GM21786 (cell line): Measurements from ENCODE around the gene TBC1D21.

ENCODE experiments used
- ATAC-seq: cut with Tn5 transposase; IDR thresholded peaks from one replicate; pipeline ENCODE4 v1.9.1; 2021; ENCODE audit not compliant: unreplicated experiment

TBC1D21 gene

DNA sequence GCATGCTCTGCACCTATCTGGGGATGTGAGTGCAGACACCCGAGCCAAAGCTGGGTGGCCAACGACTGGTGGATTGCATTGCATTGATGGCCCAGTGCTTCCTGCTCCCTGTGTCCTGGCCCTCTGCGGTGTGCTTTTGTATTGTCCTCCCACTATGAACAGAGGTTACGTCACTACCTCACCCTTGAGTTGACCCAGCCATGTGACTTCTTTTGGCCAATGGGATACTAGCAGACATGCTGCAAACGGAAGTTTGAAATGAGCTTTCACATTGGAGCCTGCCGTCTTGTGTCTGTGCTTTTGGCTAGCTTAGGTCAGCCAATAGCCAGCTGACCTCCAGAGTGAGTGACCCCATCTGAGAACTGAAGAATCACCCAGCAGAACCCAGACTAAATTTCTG is 15.3 kb upstream of the TBC1D21 start:
- no peak for ATAC-seq

DNA sequence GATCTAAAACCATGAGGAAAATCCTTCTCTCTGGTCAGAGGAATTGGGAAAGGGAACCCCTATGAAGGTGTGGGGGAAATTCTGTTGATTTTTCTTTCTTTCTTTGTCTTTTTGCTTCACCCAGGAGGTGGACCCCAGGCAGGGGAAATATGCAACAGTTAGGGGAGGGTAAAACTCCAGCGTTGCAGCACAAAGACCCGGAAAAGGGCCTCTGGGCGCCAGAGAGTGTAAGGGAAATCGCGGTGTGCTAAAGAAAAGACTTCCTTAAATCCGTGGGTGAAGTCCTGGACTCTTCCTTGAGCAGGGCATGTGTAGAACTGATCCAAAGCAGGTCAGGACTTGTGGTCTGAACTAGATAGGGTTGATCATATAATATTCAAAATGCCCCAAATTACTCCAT is 11.1 kb upstream of the TBC1D21 start:
- no peak for ATAC-seq

DNA sequence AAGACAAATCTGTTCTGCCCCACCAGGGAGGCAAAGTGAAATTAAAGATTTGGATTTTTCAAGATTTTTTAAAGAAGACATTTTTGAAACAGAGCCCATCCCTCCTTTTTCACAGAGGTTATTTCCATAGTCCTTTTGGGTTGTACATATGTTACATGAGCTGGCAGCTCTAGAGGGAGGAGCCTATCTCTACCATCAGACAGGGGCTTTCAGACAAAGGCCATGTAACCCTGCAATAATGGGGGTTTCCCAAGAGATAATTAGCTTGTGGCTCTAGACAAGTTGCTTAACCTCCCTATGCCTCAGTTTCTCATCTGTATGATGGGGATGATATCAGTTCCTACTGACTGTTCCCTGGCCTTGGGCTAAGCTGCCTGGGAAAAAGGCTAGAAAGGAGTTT is 8.0 kb upstream of the TBC1D21 start:
- no peak for ATAC-seq

DNA sequence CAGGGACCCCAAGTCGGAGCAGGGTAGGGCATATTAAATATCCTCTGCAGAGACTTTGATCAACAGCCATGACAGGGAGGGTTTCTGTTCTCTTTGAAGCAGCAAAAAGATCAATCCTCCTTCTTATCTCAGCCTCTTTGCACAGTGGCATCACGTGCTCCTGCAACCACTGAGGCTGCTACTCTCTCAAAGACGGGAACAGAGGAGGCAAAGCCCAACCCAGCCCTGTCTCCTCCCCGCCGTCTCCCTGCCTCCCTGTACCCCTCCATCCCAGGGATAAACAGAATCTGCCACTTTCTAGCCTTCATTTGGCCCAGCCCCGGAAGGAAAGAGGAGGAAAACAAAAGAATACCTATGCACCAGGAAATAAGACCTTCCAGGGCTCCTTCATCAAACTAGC is 7.5 kb upstream of the TBC1D21 start:
- no peak for ATAC-seq

DNA sequence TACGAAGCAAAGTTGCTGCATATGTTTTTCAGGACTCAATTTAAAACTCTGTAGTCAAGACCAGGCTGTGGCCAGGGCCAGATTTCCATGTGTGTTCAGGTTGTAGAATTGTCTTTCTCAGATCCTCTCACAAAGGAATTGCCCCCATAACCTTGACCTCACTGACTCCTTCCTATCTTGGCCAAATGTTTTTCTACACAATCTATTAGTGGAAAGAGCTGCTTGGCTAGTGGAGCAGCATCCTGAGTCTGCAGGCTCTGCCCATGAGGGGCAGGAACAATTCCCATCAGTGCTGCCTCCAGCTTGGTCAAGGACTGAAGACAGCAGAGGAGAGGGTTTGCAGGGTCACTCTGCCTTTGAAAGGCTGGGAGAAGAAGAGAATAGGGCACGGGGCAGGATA is 6.9 kb upstream of the TBC1D21 start:
- no peak for ATAC-seq

DNA sequence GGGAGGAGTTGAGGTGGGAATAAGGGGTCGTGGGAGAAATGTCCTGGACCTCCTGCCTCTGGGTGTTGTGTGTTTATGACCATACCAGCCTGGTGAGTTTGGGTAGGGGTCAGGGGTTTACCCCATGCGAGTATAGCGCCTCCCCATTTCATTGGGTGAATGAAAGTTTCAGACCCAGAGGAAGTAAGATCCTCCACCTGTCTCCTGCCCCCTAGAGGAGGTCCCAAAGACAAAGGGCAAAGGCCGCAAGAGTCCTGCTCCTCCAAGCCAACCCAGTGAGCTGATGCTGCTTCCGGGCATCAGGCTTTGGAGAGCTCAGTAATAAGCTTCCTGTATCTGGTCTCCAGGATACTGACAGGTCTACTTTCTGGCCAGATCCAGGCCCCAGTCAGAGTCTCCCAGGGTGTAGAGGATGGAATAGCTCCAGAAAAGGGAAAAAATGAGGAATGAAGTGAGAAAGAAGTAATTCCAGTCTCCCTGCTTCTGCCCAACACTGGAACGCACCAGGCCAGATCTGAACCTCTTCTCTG is 6.4 kb upstream of the TBC1D21 start:
- no peak for ATAC-seq

DNA sequence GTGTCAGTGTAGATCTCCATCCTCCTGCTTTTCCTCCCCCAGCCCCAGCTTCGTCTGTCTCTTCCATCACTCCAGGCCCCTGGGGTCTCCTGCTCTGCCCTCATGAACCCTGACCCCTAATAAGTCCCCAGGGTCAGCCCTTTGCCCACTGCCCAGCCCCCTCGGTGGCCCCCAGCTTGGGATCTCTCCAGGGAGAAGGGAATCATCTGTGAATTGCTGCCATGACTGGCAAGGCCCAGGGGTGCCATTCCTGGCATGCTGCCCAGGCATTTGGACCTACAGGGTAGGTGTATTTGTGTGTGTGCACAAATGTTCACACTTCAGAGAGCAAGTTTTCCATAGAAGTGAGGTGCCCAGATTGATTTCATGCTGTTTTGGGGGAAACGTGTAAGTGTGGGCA is 5.9 kb upstream of the TBC1D21 start:
- ATAC-seq: no peak

DNA sequence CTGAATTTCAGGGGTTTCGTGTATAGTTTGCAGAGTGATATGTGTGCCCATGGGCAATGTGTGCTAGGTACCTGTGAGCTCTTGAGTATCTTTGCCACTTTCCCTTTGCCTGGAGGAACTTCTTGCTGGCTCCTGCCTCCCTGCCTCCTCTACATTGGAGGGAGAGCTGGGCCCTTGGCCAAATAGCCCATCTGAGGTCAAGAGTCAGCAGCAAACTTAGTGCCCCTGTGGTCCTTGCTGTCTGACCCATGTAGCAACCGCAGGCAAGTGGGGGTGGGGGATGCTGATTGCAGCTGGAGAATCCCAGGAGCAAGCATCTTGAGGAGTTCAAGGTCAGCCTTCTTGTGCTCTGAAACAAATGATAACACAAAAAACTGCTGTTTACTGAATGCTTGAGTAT is 5.4 kb upstream of the TBC1D21 start:
- ATAC-seq: no peak

DNA sequence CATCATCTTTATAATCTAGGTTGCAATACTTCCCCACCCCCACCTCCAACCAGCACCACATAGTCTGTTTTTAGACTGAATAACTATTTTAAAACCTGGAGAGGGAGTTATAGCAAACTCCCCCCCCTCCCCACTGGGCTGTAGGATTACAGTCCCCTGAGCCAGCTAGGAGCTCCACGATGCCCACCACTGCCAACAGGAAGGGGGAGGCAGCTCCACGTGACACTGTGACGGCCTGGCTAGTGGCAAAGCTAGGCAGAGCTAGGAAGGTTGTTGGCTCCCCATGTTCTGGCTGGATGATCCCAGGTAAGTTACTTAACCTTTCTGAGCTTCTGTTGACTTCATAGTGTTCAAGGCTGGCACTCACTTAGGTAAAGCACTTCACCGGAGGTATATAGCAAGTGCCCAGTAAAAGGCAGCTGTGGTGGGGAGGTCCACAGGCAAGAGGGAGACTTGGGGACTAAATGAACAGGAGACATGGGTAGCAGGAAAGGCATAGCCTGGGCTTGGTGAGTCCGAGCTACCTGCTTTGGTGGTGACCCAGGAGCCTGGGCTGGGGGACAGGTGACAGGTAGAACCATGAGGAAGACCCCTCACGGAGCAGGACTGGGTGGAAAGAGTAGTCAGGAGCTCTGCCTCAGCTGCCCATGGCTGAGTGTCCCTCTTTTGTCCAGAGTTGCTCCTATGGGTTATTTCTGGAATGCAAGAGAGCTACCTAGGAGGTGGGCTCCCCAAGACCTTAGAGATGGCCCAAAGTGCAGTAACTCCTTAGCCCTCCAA is 4.0 kb upstream of the TBC1D21 start:
- no peak for ATAC-seq

DNA sequence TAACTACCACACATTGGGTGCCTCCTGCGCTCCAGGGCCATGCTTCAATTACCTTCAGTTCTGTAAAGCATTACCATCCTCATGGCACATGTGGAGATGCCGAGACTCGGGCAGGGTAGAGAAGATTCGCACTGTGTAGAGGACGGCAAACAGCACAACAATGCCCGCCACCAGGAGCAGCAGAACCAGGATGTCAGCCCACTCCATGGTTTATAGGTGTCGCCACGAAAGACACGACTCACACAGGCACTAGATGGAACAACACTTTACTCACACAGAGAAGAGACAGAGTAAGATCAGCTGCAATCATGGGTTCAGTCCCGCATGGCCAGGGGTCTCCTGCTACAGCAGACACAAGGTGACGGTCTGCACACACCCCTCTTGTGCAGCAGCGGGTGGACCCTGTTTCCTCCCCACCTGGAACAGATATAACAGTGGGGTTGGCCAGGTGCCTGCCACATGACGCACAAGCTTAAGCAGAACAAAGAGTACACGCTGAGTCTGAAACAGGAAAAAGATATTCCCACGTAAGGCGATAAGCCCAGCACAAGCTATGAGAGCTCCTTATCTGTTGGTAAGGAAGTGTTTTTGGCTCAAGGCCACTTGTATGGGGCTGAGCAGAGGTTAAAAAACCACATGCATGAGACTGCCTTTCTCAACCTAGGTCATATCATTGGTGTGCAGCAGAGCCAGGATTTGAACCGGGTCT is 2.5 kb upstream of the TBC1D21 start:
- ATAC-seq: no peak

DNA sequence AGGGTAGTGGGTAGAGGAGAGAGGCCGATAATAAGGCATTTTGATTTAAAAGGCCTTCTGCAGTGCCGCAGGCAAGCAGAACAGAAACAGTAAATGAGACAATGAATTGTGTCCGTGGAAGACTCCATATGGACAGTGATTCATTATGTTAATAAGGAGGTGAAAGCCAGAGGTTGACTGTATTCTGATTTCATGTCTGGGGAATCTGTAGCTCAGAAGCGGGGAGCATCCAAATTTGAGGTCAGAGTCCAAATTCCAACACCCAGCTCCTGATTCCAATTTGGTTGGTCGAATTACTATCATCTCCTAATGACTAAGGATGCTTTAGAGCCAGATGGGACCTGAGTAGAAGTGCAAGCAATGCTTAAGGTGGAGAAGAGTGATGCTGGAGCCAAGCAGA is 1.0 kb upstream of the TBC1D21 start:
- no peak for ATAC-seq

DNA sequence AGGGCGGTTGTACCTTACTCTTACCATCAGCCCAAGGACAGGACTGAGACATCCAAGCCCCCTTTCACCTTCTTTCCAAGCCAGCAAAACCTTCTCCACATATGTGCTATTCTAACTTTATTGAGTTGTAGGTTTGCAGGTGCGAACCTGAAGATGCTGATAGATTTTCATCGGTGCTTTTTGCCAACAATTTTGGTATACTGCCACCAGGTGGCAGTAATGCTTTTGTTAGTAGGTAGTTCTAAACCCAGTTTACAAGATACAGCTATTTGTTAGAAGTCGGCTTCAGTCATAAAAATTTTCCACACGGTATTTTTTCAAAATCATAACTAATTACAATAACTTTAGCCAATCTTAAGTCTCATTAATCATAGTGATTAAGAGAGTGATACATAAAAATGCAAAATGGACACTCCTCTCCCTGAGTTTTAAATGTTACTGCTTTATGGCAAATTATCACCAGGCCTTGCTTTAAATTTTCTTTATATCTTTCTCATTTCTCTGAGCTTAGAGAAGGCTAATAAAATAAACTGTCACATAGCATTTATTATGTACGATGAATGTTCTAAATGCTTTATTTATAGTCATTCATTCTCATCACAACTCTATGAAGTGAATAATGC is 636 bp downstream of the TBC1D21 start:
- no peak for ATAC-seq

DNA sequence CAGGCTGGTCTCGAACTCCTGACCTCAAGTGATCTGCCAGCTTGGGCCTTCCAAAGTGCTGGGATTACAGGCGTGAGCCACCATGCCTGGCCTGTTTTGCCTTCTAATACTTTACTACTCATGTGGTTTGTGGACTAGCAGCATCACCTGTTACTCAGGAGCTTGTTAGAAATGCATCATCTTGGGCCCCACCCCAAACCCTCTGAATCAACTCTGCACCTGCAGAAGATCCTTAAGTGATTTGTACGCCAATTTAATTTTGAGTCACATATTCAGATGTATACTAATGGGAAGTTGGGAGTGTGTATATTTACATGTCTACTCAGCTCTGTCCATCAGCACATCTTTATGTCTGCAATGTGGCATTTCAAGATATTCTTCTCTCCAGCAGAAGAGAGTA is 6.1 kb downstream of the TBC1D21 start:
- no peak for ATAC-seq

DNA sequence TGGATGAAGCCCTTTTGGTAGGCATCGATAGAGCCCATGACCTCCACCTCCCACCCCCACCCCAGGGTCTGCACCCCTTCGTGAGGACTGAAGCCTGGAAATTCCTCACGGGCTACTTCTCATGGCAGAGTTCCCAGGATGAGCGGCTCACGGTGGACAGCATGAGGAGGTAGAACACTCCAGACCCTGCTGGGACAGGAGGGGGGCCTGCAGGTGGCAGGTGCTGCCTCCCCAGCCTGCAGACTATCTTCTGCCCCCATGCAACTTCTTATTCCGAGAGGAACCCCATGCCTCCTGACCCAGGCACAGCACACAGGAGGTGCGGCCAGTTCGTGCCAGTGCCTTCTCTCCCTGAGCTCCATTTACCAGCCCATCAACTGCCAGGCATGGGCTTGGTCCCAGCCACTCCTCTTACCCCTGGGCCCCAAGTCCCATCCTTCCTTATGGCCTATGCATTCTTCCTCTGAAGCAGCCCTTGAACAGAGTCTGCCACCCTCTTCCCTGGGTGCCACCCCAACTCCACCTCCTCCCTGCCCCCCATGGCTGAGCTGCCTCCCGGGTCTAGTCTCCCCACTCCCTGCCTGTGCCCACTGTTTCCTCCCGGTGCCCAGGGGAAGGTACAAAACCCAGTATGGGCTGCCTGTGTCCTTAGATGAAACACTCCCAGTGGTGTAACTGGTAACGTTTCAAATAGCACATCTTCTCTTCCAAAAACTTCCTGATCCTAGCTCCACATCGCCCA is 8.4 kb downstream of the TBC1D21 start:
- ATAC-seq: no peak

DNA sequence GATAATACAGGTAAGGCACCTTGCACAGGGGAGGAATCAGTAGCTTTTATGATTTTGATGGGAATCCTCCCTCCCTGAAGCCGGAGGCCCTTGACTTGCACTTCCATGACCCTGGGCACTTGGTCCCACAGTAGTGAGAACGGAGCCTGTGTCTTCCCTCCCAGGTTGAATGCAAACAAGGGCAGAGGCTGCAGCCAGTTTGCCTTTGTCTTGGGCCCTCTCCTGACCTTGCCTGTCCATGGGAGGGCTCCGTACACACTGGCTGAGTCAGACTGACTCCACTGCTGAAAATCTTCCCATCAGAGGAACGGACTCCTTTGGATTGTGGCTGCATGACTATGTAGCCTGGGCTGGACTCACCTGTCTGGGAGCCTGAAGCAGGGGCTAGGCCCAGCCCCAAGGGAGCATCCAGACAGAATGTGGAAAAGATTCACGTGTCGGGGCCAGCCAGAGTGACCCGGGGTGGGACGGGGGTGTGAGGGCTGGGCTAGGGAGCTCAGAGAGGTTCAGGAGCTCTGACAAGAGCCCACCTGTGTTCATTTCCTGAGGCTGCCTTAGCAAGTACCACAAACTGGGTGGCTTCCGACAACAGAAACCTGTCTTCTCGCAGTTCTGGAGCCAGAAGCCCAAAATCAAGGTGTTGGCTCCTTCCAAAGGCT is 9.5 kb downstream of the TBC1D21 start:
- ATAC-seq: no peak

DNA sequence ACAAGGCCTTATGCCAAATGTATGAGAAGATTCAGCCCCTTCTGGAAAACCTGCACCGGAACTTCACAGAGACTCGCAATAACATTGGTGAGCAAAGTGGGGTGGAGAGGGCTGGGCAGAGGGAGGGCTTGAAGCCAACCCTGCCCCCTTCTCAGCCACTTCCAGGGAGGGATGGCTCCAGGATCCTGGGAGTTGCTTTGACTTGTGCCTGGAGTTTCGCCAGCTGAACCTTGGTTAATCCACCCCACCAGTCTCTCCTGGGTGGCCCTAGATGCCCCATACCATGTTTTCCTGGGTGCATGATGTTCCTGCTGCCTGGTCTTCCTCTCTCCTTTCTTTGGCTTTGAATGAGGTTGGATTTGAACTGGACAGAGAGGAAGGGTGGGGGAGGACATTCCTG is 10.8 kb downstream of the TBC1D21 start:
- ATAC-seq: no peak

DNA sequence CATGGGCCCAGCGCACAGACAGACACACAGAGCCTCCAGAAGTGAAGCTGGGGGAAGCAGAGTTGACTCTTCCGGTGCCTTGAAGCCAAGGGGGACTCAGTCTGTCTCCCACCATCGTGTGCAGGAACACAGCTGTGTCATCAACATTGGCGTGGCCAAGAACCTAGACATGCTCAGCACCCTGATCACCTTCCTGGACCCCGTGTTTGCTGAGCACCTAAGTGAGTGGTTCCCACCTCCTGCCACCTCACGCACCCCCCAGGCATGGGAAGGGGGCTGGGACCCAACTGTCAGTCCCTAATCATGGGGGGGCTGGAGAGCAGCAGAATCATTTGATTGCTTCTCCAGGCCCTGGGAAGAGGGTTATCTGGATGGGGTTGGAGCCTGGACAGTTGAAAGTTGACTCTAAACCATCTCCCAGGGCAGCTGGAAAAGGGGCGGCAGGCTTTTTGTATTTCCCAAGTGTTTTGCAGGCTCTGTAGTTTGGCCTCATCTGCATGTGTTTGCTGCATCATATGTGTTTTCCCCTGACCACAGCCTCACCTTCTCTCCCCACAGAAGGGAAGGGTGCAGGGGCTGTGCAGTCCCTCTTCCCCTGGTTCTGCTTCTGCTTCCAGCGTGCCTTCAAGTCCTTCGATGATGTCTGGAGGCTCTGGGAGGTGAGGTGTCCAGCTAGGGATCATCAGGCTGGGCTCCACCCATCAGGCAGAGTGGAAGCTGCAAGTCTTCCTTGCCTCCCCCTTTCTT is 12.8 kb downstream of the TBC1D21 start:
- no peak for ATAC-seq

DNA sequence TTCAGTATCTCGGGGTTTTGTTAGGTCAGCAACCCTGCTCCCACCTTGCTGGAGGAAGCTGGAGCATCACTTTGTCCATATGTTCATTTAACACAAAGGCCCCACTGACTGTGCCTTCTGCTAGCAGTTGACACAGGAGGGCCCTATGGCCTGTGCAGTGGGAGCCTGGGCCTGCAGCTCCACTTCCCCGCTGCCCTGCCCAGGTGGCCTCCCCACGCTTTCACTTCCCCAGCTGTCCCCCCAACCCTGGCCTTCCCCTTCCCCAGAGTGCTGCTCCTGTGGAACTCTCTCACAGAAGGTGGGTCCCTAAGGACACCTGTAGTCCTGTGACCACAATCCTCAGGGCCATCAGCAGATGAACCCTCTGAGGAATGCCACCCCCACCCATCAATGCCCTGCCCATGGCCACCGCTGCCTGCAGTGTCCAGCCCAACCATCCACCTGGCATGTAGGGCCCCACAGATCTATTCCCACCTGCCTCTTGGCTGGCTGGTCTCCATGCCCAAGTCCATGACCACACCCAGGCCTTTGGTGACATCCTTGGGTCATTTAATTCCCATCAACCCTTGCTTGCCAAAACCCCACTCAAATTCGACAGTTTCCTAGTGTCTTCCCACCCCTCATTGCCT is 13.5 kb downstream of the TBC1D21 start:
- ATAC-seq: no peak

DNA sequence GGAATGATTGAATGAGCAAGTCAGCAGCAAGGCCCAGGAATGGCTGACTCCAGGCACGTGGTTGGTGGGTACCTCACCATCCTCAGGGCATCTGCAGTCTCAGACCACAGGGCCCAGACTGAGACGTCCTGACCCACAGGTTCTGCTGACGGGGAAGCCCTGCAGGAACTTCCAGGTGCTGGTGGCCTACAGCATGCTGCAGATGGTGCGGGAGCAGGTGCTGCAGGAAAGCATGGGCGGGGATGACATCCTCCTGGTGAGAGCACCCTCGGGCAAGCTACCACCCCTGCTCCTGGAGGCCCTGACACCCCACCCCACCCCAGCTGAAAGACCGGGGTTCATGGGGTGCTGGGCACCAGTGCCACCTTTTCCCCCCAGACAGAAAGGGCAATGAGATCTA is 14.1 kb downstream of the TBC1D21 start:
- no peak for ATAC-seq
